ES-I3 (cell line): ENCODE results near the gene COA5.

Experiments used
- H3K36me3 ChIP-seq: 2 replicates; pipeline ENCODE4 v1.6.1; 2013; ENCODE audit warnings: mild to moderate bottlenecking, low read length, control low read depth, moderate library complexity; ENCODE audit not compliant: insufficient read depth
- H3K4me1 ChIP-seq: 2 replicates; pipeline ENCODE4 v1.6.1; 2013; ENCODE audit warnings: mild to moderate bottlenecking, control low read depth, low read length; ENCODE audit not compliant: insufficient read depth
- H3K9ac ChIP-seq: 2 replicates; pipeline ENCODE4 v1.6.1; 2013; ENCODE audit warnings: low read depth, mild to moderate bottlenecking, low read length, moderate library complexity
- H3K9me3 ChIP-seq: 2 replicates; pipeline ENCODE4 v1.6.1; 2013; ENCODE audit warnings: mild to moderate bottlenecking, low read length, moderate library complexity; ENCODE audit not compliant: control insufficient read depth, insufficient read depth

Gene COA5

GRCh38 chr2:98589489-98589888 is 18.8 kb downstream of the COA5 start:
- H3K9me3 ChIP-seq: no peaks in the 10 kb centered on the region
- no peaks in the 10 kb centered on the region; the same call in 1 of the 2 replicates for H3K36me3 ChIP-seq
- no peaks in the 10 kb centered on the region for H3K4me1 ChIP-seq
- no peak overlapping the region for H3K9ac ChIP-seq

GRCh38 chr2:98588880-98589431 is 19.4 kb downstream of the COA5 start:
- Histone ChIP-seq H3K36me3 (no peaks in the 10 kb centered on the region; the same call in 1 of the 2 replicates), H3K9ac (no peak overlapping the region), H3K4me1 (no peaks in the 10 kb centered on the region), H3K9me3 (no peaks in the 10 kb centered on the region)

GRCh38 chr2:98586551-98587140 is 21.7 kb downstream of the COA5 start:
- no peaks in the 10 kb centered on the region for H3K9me3 ChIP-seq
- no peaks in the 10 kb centered on the region for H3K4me1 ChIP-seq
- no peak overlapping the region for H3K9ac ChIP-seq
- no peaks in the 10 kb centered on the region; the same call in 1 of the 2 replicates for H3K36me3 ChIP-seq

- H3K9me3 ChIP-seq: no peaks in the 10 kb centered on the region
- no peaks in the 10 kb centered on the region for H3K4me1 ChIP-seq
- H3K9ac ChIP-seq: no peak overlapping the region
- H3K36me3 ChIP-seq: no peaks in the 10 kb centered on the region; the same call in 1 of the 2 replicates
Observed at GRCh38 chr2:98585386-98585785, 22.9 kb downstream of the COA5 start.

- Histone ChIP-seq H3K4me1 (no peaks in the 10 kb centered on the region), H3K9me3 (no peaks in the 10 kb centered on the region), H3K9ac (no peak overlapping the region), H3K36me3 (no peaks in the 10 kb centered on the region; the same call in 1 of the 2 replicates)
Observed at GRCh38 chr2:98583816-98584618, 24.3 kb downstream of the COA5 start.

GRCh38 chr2:98583276-98583675 is 25.0 kb downstream of the COA5 start:
- no peaks in the 10 kb centered on the region for H3K4me1 ChIP-seq
- H3K9me3 ChIP-seq: no peaks in the 10 kb centered on the region
- no peak overlapping the region for H3K9ac ChIP-seq
- no peaks in the 10 kb centered on the region; the same call in 1 of the 2 replicates for H3K36me3 ChIP-seq

- Histone ChIP-seq H3K9me3 (no peaks in the 10 kb centered on the region), H3K9ac (no peak overlapping the region), H3K36me3 (no peaks in the 10 kb centered on the region; the same call in 1 of the 2 replicates), H3K4me1 (no peaks in the 10 kb centered on the region)
Observed at GRCh38 chr2:98582523-98582922, 25.8 kb downstream of the COA5 start.

- no peaks in the 10 kb centered on the region for H3K9me3 ChIP-seq
- H3K4me1 ChIP-seq: no peaks in the 10 kb centered on the region
- H3K9ac ChIP-seq: no peak overlapping the region
- H3K36me3 ChIP-seq: no peaks in the 10 kb centered on the region
Observed at GRCh38 chr2:98580656-98581284, 27.5 kb downstream of the COA5 start.

- Histone ChIP-seq H3K9me3 (no peaks in the 10 kb centered on the region), H3K36me3 (no peaks in the 10 kb centered on the region)
Observed at GRCh38 chr2:98579926-98580325, 28.4 kb downstream of the COA5 start.

GRCh38 chr2:98578231-98578630 is 30.1 kb downstream of the COA5 start:
- H3K4me1 ChIP-seq: no peaks in the 10 kb centered on the region
- no peaks in the 10 kb centered on the region for H3K9me3 ChIP-seq
- no peaks in the 10 kb centered on the region for H3K36me3 ChIP-seq
- no peak overlapping the region for H3K9ac ChIP-seq

More at GRCh38 chr2:98579926-98580325, 28.4 kb downstream of the COA5 start:
- Histone ChIP-seq H3K9ac (no peak overlapping the region), H3K4me1 (no peaks in the 10 kb centered on the region)

- no peaks in the 10 kb centered on the region for H3K36me3 ChIP-seq
Observed at GRCh38 chr2:98577313-98577712, 31.0 kb downstream of the COA5 start.

GRCh38 chr2:98576666-98577312 is 31.5 kb downstream of the COA5 start:
- Histone ChIP-seq H3K4me1 (no peaks in the 10 kb centered on the region), H3K36me3 (no peaks in the 10 kb centered on the region), H3K9ac (no peak overlapping the region), H3K9me3 (no peaks in the 10 kb centered on the region)

More at GRCh38 chr2:98577313-98577712, 31.0 kb downstream of the COA5 start:
- Histone ChIP-seq H3K9me3 (no peaks in the 10 kb centered on the region), H3K4me1 (no peaks in the 10 kb centered on the region), H3K9ac (no peak overlapping the region)

GRCh38 chr2:98573426-98573825 is 34.9 kb downstream of the COA5 start:
- Histone ChIP-seq H3K4me1 (no peaks in the 10 kb centered on the region), H3K36me3 (no peaks in the 10 kb centered on the region; the same call in 1 of the 2 replicates), H3K9me3 (no peaks in the 10 kb centered on the region)

GRCh38 chr2:98572676-98573075 is 35.6 kb downstream of the COA5 start:
- H3K9me3 ChIP-seq: no peaks in the 10 kb centered on the region
- no peaks in the 10 kb centered on the region; the same call in 1 of the 2 replicates for H3K36me3 ChIP-seq
- H3K9ac ChIP-seq: no peak overlapping the region
- no peaks in the 10 kb centered on the region for H3K4me1 ChIP-seq

More at GRCh38 chr2:98573426-98573825, 34.9 kb downstream of the COA5 start:
- no peak overlapping the region for H3K9ac ChIP-seq
